GM12878 (cell line): ENCODE measurements around the gene CDK4. TPM values are rescaled to one million over a fixed set of nuclear protein-coding genes. Genes with fewer than 3 reads are reported as not detected.

Experiments
- DPF2 ChIP-seq: fragments of 450-650 bp; IDR thresholded peaks from 2 replicates; pipeline ENCODE4 v1.6.1; 2017; ENCODE audit warnings: mild to moderate bottlenecking
- EED ChIP-seq: sonication (generic); IDR thresholded peaks from 2 replicates; pipeline ENCODE4 v1.6.1; 2016; ENCODE audit warnings: antibody characterized with exemption, low read depth
- EZH2 ChIP-seq: IDR thresholded peaks from 2 replicates; pipeline ENCODE4 v1.6.1; 2012; ENCODE audit warnings: low read depth, mild to moderate bottlenecking, control low read depth, inconsistent platforms, low read length, borderline replicate concordance; ENCODE audit not compliant: control insufficient read depth
- HCFC1 ChIP-seq: fragments of 150-350 bp; IDR thresholded peaks from 2 replicates; pipeline ENCODE4 v1.6.1; 2014; ENCODE audit warnings: low read length
- IRF3 ChIP-seq: fragments of 450-650 bp; IDR thresholded peaks from 2 replicates; pipeline ENCODE4 v1.6.1; 2014; ENCODE audit warnings: mild to moderate bottlenecking
- MLLT1 ChIP-seq: fragments of 450-650 bp; IDR thresholded peaks from 2 replicates; pipeline ENCODE4 v1.6.1; 2016; ENCODE audit warnings: mild to moderate bottlenecking
- MTA2 ChIP-seq: fragments of 450-650 bp; IDR thresholded peaks from 2 replicates; pipeline ENCODE4 v1.6.1; 2016; ENCODE audit warnings: low read depth, mild to moderate bottlenecking, moderate library complexity
- NKRF ChIP-seq: fragments of 450-650 bp; conservative IDR thresholded peaks from 2 replicates; pipeline ENCODE4 v1.6.1; 2017; ENCODE audit warnings: mild to moderate bottlenecking, moderate library complexity
- NR2F1 ChIP-seq: fragments of 450-650 bp; conservative IDR thresholded peaks from 2 replicates; pipeline ENCODE4 v1.6.1; 2017; ENCODE audit warnings: mild to moderate bottlenecking
- NRF1 ChIP-seq: conservative IDR thresholded peaks from 2 replicates; pipeline ENCODE4 v1.6.1; 2011; ENCODE audit warnings: mild to moderate bottlenecking, low read depth, low read length, improper control_type of control experiment
- SPI1 ChIP-seq: IDR thresholded peaks from 2 replicates; pipeline ENCODE4 v1.6.1; 2011; ENCODE audit warnings: low read depth, mild to moderate bottlenecking, low read length, moderate library complexity, borderline replicate concordance; ENCODE audit not compliant: insufficient read depth
- SRF ChIP-seq, 2 experiments: IDR thresholded peaks; 2 replicates each; pipeline ENCODE4 v1.6.1; 2011; ENCODE audit warnings: low read depth in 2 of 2, low read length in 2 of 2, mild to moderate bottlenecking in 1 of 2, moderate library complexity in 1 of 2
- STAT3 ChIP-seq: IDR thresholded peaks from 2 replicates; pipeline ENCODE4 v1.6.1; 2011; ENCODE audit warnings: low read depth, low read length, improper control_type of control experiment
- SUZ12 ChIP-seq: fragments of 200-600 bp; sonication (generic); IDR thresholded peaks from one replicate; pipeline ENCODE4 v1.6.1; 2018; ENCODE audit warnings: antibody characterized with exemption, mild to moderate bottlenecking; ENCODE audit not compliant: unreplicated experiment
- ZBTB4 ChIP-seq: fragments of 450-650 bp; formaldehyde crosslinking; IDR thresholded peaks from 2 replicates; pipeline ENCODE4 v1.4.0; 2022; ENCODE audit warnings: mild to moderate bottlenecking, moderate library complexity
- ZNF592 ChIP-seq: fragments of 450-650 bp; IDR thresholded peaks from 2 replicates; pipeline ENCODE4 v1.6.1; 2017; ENCODE audit warnings: mild to moderate bottlenecking, moderate library complexity
- ZZZ3 ChIP-seq: IDR thresholded peaks from 2 replicates; pipeline ENCODE4 v1.6.1; 2011; ENCODE audit warnings: low read depth; ENCODE audit not compliant: control insufficient read depth, insufficient read length
- polyA plus RNA-seq, 11 experiments: library from polyadenylated mRNA; depleted of rRNA in 4 of 11; unstranded in 6 of 11; stranded (reverse) in 5 of 11; fragments of >200 nt; fragmentation: Nextera tagmentation in 4 of 11; fragmentation: Illumina TruSeq in 1 of 11; extraction: Ambion mirVana in 4 of 11; extraction: Trizol in 1 of 11; gene quantifications; 1 replicate in 1 of 11; 2 replicates in 10 of 11; pipeline versions ENCODE4 v1.2.1 to v1.2.3, GENCODE V29; 2011 to 2016; ENCODE audit warnings: inconsistent platforms in 2 of 11, missing spikeins in 2 of 11, low read depth in 1 of 11
- total RNA-seq, 4 experiments: library from RNA; depleted of rRNA in 3 of 4; stranded (reverse); fragments of >200 nt in 3 of 4; fragmentation: Illumina TruSeq in 1 of 4; extraction: Trizol in 1 of 4; gene quantifications; 2 replicates each; pipeline versions ENCODE4 v1.2.1 to v1.2.3, GENCODE V29; 2013 to 2021

Gene CDK4
- total and polyA plus RNA-seq, 10 of the 15 experiments (the other 5 are each of a cell fraction or from before 2014, with no cell fraction given) = 26.1 to 385 (median 221) TPM

GRCh38 chr12:57755454-57756372, 3.6 kb upstream of the CDK4 start (continued):
- TF ChIP-seq NR2F1 (peak; percentile 85), NRF1 (no peak), EZH2 (no peak), DPF2 (peak; percentile 42; the same call in 1 of the 2 replicates), SRF (IDR thresholded peaks at IDR 0.05; ENCODE audit: low read depth in 2 of 2, low read length in 2 of 2) (no peak), ZZZ3 (no peak), ZNF592 (no peak), MLLT1 (no peak), MTA2 (no peak), SPI1 (peak; percentile 56), NKRF (no peak), SUZ12 (no peak), ZBTB4 (no peak), STAT3 (no peak), EED (no peak), HCFC1 (no peak), IRF3 (no peak)
